GM18951 (cell line): Measurements from ENCODE around the gene DNAJC22.
"Not testable (repeated sequence)": the region's sequence is repeated elsewhere in the genome, so short reads cannot be mapped to it uniquely, and the experiment has no call there.

Experiments used
- POLR2A ChIP-seq: IDR thresholded peaks from 4 replicates; pipeline ENCODE4 v1.6.1; 2011; ENCODE audit warnings: mild to moderate bottlenecking; ENCODE audit not compliant: insufficient read length, insufficient read depth; ENCODE audit errors: extremely low read depth
- in situ Hi-C: fragments of 300-500 bp; cut with MboI; formaldehyde crosslinking; loops from one replicate; pipeline ENCODE4 v1.12.0; 2022; ENCODE audit warnings: low sequenced_read_pairs, mixed read lengths, inconsistent platforms; ENCODE audit not compliant: unreplicated experiment

The DNAJC22 gene

DNA sequence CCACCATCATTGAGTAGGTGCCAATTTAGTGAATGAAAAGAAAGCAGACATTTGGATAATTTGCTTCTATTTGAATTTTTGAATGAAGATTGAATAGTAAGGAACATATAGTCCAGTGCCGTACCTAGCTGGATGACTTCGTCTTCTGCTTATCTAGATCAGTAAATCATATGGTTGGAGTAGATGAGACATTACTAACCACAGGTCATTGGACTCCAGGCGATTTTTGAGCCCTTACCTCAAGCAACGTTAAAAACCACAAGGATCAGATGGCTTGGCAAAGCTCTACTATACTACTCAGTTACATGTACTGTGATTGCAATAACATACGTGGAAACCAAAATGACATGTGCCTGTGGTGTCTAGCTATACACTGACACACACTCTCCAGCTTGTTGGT lies 18.9 kb downstream of the DNAJC22 start:
- TF ChIP-seq POLR2A: no peak
- in situ Hi-C loops: no loop called here

DNA sequence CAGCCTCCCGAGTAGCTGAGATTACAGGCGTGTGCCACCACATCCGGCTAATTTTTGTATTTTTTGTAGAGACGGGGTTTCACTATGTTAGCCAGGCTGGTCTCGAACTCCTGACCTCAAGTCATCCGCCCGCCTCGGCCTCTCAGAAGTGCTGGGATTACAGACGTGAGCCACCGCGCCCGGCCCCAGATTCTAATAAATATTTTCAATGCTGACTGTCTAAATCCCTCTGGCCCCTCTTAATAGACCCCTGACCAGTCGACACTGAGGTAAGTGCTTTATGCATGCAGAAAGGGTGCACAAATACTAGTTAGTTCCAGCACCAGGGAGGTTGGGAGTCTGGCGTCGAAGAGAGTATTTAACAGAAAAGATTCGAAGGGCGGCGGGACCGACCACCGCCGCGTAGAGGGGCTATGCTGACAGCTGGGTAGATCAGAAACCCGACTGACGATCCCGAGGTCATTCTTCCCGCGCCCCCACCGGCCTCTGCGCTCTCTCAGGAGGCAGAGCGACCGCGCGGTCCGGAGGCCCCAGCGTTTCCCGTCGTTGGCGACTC lies 19.5 kb downstream of the DNAJC22 start:
- TF ChIP-seq POLR2A: no peak
- in situ Hi-C loops: no loop called here

DNA sequence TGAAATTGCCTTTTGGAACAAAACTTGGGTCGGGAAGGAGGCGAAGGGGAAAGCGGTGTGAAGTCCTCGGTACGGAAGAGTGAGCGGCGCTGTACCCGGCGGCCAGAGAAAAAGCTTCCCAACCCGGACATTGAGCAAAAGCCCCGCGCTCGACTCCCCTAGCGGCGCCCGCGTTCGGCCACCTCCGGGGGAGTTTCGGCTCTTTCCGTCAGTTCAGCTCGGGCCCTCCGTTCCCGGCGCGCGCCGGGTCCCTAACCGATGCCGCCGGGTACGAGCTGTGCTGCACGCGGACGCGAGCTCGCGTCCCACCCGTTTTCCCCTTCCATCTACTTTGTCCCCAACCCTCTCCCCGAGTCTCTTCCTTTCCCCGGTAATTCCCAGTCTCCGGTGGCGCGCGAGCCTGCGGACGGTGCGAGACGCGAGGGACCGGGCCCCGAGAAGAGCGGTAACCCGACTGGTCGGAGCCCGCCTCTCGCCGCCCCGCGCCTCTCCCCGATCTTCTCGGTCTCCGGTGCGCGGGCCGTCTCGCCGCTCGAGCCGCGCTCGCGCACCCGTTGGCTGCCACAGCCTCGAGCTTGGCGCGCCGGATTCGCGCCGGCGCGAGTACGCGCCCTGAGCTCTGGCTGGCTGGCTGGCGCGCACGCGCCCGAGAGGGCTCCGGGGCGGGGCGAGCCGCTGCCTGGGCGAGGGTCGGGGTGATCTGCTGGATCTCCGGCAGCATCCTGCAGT lies 20.1 kb downstream of the DNAJC22 start:
- peak; percentile 93 for TF ChIP-seq POLR2A
- in situ Hi-C loops: no loop called here

DNA sequence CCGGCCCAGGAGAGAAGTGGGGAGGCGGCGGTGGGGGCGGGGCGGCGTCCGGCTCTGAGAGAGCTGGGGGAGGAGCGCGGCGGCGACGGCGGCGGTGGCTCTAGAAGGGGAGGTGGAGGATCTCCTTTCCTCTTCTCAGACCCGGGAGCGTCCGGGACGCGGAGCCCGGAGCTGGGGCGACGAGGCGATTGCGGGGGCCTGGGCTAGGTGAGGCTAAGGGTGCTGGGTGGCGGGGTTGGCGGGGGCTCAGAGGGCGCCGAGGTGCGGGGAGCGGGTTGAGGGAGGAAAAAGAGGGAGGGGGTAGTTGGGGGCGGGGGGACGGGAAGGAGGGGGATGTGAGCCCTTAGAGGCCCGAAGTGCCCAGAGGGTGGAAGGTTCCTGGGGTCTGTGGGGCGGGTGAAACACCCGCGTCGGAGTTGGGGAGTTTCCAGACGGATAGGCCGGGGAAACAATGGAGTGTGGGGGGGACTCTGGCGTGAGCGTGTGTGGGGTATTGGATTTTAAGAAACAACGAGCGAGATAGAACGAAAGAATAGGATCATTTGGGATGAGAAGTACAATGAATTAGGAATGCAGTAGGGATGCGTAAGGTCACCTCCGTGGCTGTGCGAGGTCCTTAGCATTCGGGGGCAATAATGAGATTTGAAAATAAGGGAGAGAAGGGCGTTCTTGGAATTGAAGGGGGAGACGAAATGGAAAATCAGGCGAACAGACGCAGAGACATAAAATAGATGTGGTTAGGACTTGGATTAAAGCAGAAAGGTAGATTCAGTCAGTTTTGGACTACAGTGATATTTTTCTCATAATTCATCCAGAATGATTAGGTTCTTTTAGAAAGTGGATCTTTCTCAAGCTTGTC lies 20.9 kb downstream of the DNAJC22 start, which contains the start of gene SPATS2:
Gene SPATS2 (plus strand): TSS at position 82 of the 859 bp plus-strand sequence. CDS start 93,551 bp downstream, outside the sequence.
- peak; percentile 79 for TF ChIP-seq POLR2A
- in situ Hi-C loops: no loop called here

DNA sequence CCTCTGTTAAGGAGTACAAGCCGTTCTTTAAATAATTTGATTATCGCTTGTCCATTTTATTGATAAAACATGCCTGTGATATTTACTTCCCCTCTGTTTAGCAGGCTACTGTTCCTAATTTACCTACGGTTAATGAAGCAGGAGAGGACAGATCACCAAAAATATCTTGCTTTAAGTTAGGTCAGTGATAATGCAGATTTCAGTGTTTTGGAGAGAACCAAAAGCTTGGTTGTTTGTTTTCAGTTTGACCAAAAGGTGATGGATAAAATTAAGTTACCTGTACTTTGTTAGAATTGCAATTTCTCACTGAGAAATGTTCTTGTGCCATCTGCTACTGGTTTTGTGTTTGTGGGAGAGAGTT lies 21.5 kb downstream of the DNAJC22 start:
- no peak for TF ChIP-seq POLR2A
- in situ Hi-C loops: no loop called here

DNA sequence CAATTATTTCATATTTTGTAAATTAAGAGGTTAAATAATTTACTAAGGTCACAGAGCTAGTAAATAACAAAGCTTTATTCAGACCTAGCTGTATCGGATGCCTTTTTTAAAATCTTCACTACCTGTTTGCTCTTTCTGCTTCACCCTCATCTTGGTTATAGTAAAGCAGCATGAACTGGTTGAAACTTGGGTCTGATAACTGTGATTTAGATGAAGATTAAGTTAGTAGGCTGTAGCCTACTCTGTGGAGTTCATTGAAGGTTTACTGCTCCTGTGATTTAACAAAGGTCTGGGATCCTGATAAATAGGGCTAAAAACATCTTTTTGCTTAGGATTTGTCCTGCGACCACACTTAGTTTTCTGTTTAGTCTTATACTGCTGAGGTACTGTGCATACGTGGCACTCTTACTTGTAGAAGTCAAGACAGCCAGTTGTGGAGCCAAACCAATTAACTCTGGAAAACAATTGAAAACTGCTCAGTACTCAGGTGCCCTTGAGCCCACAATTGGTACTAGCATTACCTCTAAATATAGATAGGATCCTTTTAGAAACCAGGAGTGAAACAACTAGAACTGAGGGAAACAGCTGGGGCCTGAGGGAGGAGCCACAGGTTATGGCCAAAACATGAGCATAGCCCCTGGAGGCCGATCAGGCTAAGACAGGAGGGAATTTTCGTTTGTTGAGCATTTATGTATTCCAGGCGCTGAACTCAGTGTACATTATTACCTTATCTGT lies 22.9 kb downstream of the DNAJC22 start:
- in situ Hi-C loops: no loop called here
- TF ChIP-seq POLR2A: no peak

DNA sequence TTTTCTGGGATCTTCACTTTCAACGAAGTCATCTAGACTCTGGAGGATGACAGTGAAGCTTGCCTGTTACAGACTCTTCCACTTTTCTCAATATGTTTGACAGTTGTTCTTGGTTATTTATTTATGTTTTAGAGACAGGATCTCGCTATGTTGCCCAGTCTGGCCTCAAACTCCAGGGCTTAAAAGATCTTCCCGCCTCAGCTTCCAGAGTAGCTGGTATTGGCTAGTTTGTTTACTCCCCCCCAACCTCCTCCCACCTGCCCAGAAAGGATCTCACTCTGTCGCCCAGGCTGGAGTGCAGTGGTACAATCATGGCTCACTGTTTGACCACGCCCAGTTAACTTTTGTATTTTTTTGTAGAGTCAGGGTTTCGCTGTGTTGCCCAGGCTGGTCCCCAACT lies 23.9 kb downstream of the DNAJC22 start:
- no peak for TF ChIP-seq POLR2A
- in situ Hi-C loops: no loop called here

DNA sequence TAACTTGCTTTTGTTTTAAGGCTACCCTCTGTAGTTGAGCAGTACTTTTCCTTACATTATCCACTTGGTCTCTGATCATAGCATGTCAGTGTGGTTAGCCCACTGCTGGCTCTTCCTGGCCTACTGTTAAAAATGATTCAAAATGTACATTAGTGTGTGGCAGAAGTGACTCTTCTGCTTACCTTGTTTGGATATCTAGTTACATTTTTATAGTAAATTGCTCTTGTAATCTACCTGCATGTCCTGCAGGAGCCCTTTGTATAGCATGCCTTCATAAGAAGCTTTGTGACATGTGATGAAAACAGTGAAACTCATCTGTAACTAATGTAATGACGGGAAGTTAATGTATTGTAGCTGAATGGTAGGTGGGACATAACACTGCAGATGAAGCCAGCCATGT lies 28.7 kb downstream of the DNAJC22 start:
- in situ Hi-C loops: no loop called here
- no peak for TF ChIP-seq POLR2A

DNA sequence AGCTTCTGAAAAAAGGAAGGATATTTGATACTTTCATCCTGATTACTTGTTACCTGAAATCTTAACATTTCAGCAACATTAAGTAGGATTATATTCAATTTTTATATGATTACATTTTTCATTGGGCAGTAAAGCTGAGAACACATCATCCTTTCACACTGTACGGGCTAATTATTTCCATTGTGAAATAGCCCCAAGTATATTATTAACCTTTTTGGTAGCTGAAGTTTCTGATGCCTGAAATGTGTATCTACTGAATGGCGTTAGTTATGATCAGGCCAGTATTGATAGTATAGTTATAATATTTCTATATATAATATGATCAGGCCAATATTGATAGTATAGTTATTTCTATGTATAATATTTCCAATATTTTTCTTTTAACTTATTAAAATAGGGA lies 30.7 kb downstream of the DNAJC22 start:
- in situ Hi-C loops: no loop called here
- no peak for TF ChIP-seq POLR2A

DNA sequence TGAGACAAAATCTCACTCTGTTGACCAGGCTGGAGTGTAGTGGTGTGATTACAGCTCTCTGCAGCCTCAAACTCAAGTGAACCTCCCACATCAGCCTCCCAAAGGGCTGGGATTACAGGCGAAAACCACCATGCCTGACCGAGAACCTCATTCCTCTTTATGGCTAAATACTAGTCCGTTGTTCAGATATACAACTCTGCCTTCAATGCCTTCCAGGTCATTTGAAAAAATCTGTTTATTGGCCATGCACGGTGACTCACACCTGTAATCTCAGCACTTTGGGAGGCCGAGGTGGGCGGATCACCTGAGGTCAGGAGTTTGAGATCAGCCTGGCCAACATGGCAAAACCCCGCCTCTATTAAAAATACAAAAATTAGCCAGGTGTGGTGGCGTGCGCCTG lies 33.5 kb downstream of the DNAJC22 start:
- in situ Hi-C loops: not testable (repeated sequence)

DNA sequence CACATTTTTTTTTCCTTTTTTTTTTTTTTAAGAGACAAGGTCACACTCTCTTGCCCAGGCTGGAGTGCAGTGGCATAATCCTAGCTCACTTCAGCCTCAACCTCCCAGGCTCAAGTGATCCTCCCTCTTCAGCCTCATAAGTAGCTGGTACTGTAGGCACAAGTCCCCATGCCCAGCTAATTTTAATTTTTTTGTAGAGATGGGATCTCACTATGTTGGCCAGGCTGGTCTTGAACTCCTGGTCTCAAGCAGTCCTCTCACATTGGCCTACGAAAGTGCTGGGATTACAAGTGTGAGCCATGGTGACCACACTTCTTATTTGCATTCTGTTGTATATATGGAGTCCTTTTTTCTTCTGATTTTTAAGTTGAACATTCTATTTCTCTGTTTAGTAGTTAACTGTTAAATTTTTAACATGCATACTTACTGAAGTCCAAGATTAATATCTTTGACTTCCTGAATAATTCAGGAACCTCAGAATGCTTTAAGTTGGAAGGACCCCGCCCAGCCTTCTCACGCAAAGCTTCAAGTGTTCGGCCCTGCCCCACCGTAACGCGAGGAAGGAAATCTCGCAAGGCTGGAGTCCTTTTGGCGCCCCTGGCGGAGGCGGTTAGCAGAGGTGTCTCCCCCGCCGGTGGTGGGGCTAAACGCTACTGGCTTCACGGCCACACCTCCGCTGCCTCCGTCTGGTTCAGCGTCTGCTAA lies 42.1 kb downstream of the DNAJC22 start:
- in situ Hi-C loops: no loop called here
- no peak for TF ChIP-seq POLR2A

DNA sequence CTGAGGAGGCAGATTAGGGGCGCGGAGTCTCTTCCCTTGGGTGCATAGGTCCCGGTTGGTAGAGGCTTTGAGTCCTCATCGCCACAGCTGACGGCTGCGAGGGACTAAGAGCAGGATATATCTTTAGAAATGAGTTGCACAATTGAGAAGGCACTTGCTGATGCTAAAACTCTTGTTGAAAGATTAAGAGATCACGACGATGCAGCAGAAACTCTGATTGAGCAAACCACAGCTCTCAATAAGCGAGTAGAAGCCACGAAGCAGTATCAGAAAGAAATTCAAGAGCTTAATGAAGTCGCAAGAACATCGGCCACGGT lies 42.7 kb downstream of the DNAJC22 start:
- in situ Hi-C loops: no loop called here
- no peak for TF ChIP-seq POLR2A

DNA sequence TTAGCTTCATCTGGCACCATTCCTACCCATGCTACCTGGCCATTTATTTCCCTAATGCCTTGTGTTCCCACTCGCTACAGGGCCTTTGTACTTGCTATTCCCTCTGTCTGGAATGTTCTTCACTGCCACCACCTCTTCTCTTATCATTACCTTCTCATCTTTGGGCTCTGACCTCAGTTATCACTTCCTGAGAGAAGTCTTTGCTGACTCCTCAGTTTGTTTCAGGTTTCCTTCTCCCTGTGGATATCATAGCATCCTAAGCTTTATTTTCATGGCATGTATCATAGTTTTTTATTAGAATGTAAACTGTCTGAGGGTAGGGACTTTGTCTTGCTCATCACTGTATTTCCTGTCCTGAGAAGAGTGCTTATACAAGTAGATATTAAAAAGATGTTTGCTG lies 50.3 kb downstream of the DNAJC22 start:
- in situ Hi-C loops: no loop called here
- no peak for TF ChIP-seq POLR2A
